NCI-H146 (cell line): ENCODE measurements around the gene TSPAN9.
A peak's percentile ranks its signal among the peaks of the same experiment; 100 is the strongest.

Experiments used
- DNase-seq: peaks from one replicate; lab custom pipeline; 2025; lab: John Stamatoyannopoulos, UW

The TSPAN9 gene

DNA sequence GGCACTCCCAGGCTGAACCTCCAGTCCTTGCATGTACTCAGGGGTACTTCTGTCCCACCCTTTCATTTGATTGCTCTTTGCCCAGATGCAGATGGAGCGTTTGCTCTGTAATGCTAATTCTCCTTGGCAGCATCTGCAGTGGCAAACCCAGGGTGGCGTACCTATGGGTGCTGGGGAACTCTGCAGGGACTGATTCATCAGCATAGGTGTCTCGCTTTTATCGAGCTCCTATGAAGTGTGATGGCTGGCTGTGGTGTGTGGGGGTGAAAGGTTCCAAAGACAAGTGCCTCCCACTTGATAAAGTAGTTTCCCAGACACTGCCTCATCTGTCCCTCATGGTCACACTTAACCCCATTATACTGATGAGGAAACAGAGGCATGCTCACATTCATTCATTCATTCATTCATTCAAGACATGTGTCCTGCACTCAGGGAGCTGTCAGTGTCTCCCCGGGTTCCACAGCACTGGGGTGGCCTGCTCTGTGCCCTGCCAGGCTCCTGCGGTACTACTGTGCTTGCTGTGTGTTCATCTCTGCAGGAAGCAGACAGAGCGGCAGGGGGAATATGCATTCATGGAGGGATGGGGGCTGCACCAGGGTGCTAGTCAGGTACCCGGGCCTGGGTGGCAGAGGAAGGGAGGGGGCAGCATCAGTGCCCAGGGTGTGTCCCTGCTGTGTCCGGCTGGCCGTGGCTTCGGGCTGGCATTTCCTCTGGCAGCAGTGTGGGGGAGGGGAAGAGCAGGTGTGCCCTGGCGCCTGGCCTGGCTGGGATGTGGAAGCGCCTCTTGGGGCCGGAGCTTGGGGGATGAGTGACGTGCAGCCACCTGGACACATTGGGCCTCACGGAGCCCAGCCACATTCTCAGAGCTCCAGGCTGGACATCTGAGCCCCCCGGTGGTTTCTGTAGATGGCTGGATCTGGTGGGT is 110.9 kb downstream of the TSPAN9 start:
- no peak for DNase-seq

DNA sequence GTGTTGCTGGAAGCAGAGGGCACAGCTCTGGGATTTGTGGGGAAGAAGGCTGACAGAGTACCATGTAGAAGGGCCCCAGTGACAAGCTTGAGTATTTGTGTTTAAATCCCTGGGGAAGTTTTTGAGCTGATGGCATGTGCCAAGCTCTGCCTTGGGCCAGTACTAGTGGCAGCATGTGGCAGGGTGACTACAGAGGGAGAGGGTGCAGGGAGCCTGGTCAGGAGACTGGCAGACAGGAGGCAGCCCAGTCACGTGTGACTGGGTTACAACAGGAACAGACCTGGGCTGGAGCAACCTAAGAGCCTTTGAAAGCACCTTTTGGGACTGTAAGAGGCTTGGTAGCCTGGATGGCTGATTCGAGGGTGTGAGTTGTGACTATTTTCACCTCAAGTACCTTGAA is 112.1 kb downstream of the TSPAN9 start:
- no peak for DNase-seq

- no peak for DNase-seq
Measured at GRCh38 chr12:3190101-3190500, 112.9 kb downstream of the TSPAN9 start.

DNA sequence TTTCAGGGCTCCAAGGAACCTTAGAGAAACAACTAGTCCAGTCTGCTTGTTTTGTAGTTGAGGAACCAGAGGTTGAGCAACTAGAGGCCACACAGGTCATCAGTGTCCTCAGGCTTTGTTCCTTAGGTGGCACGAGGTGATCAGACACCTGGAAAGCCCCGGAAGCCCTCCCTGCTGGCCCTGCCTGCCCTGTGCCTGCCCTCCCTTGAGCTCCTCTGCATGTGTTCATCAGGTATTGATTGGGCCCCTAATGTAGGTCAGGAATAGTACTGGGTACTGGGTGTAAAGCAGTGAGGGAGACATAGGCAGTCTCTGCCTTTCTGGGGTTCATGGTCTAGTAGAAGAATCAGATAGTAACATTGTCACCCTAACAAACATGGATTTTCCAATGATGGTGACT is 114.3 kb downstream of the TSPAN9 start:
- DNase-seq = no peak

GRCh38 chr12:3192221-3192620 is 115.0 kb downstream of the TSPAN9 start:
- no peak for DNase-seq

- DNase-seq = no peak
Measured at GRCh38 chr12:3193131-3193530, 116.0 kb downstream of the TSPAN9 start.

GRCh38 chr12:3193755-3194154 is 116.6 kb downstream of the TSPAN9 start:
- no peak for DNase-seq

- no peak for DNase-seq
Measured at GRCh38 chr12:3195337-3195736, 118.2 kb downstream of the TSPAN9 start.

DNA sequence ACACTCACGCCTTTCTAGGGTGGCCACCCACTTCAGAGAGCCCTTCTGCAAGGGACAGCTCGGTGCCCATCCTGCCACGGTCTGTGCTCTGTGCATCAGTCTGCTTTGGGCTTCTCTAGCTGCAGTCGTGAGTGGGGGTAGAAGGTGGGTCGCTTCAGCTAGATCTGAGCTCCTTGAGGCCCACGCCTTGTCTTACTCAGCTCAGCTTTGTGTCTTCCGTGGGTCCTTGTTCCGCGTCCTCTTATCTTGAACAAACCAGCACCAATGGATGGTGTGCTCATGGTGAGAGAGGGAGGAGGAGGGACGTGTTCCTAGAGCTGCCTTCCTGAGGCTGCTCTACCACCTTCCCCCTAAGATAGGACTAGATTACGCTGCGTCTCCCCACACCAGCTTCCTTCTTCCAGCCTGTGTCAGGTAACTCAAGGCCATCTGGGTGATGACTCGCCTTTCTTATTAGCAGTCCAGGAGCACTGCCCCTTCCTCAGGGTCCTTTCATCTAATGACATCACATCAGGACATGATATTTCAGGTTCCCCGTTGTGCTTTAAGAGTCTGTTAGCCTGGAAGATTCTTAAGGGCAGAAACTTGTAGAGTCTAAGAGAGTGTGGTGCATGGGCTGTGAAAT is 118.8 kb downstream of the TSPAN9 start:
- DNase-seq = no peak

- DNase-seq = no peak
Measured at GRCh38 chr12:3196488-3196887, 119.3 kb downstream of the TSPAN9 start.

DNA sequence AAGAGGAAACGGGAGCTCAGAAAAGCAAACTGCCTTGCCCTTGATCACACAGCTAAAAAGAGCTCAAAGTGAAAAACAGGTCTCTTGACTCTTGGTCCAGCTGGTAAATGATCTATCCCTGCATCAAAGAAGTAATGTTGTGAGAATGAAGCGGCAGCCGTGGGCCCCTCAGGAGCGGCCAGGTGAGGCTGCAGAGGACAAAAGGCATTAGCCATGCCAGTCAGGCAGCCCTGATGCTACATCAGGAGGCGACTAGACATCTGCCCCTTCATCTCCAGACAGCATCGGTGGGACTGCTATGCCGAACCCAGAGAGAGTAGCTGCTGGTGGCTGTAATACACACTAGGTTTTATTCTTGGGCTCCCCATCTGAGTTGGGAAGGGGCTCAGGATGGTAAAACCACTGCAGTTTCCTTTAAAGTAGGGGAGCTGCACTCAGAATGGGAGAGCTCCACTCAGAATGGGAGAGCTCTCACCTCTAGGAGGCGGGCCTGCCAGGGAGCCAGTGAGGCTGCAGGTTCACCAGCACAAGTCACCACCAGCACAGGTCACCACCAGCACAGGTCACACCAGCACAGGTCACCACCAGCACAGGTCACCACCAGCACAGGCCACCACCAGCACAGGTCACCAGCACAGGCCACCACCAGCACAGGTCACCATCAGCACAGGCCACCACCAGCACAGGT is 120.1 kb downstream of the TSPAN9 start:
- no peak for DNase-seq

- DNase-seq = peak; percentile 50
Measured at GRCh38 chr12:3199551-3200031, 122.4 kb downstream of the TSPAN9 start.

DNA sequence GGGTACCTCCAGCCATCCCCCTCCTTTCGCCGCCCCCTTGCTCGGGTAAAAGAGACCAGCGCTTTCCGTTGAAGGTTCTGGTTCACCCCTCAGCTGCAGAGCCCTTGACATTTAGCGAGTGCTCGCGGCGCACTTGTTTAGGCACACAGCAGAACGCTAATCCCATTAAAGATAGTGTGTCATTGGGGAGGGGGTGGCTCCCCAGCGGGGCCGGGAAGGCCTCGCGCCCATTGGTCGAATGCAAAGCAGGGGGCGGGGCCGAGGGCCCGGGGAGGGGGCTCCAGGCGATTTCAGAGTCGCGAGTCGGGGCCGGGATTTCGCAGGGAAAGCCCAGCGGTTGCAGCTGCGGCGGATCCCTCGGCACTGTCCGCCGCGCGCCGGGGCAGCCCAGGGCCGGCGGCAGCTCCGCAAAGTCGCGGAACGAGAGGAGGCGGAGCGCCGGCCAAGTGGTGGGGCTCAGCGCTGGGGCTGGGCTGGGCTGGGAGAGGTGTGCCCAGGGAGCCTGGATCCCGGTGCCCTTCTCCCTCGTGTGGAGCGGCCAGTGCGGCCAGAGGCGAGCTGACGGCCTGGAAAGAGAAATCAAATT is 122.9 kb downstream of the TSPAN9 start:
- DNase-seq = peak; percentile 78

DNA sequence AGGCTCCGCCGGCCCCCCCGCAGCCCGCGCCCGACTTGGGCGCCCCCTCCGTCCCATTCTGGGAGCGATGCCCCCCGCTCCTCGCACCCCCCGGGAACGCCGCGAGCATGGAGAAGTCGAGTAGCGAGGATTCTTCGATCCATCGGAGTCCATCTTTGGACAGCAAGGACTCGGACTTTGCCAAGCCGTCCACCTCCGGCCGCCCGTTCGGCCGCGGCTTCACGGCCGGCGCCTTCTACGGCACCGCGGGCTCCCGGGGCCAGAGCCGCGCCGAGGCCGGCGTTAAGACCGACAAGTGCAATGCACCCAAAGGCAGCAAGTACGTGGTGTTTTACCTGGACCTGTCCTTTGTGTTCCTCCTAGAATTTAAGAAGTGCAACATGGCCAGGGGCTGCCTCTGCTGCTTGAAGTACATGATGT is 123.6 kb downstream of the TSPAN9 start:
- DNase-seq = peak; percentile 49

DNA sequence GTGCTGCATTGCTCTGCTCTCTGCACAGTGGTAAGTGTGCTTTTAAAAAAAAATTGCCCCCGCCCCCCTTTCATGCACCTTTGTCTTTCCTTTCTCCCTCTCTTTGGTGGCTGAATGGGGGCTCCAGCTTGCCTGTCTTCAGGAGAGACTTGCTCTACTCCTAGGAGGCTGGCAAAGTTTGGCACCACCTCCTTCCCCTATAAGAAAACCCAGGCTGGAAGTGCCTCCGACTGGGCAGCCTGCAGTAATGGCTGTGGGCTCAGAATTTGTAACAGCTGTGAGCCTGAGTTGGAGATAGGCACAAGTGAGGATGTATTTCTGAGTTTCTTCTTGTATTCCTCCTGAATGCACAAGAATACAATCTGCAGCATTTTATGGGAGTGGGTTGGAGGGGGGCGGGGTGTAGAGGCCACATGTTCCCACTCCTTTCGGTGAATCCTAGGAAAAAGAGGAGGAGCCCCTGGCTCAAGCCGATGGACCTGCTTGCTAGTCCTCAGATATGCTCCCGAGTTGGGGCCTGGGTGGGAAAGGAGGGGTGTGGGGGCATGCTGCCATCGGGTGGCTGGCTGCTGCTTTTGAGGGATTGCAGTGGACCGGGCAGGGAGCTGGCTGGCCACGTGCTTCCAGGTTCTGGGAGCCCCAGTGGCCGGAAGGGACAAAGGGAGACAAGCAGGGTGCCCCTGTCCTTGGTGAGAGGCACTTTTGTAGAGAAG is 124.3 kb downstream of the TSPAN9 start:
- no peak for DNase-seq

DNA sequence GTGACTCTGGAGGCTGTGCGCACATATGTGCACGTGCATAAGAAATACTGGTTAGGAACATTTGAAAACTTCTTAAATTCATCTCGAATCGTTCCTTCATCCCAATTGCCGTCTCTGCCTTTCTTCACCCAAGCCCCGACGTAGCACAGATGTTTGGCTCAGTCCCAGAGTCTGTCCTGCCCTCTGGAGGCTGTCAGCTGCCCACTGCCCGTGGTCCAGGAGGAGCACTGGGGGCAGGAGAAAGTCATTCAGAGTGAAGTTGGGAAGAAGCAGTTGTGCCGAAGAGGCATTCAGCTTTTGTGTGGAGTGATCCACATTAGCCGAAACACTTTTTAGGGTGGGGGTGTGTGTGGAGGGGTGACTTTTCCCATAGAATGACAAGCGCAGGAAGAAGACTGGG is 124.9 kb downstream of the TSPAN9 start:
- DNase-seq = no peak

GRCh38 chr12:3202734-3203446 is 125.7 kb downstream of the TSPAN9 start:
- peak; percentile 51 for DNase-seq

GRCh38 chr12:3203713-3204112 is 126.5 kb downstream of the TSPAN9 start:
- no peak for DNase-seq

GRCh38 chr12:3204143-3204542 is 127.0 kb downstream of the TSPAN9 start:
- peak; percentile 82 for DNase-seq

- no peak for DNase-seq
Measured at GRCh38 chr12:3204730-3205531, 127.8 kb downstream of the TSPAN9 start.
